ENCODE results near the gene TRERF1.

The TRERF1 gene

DNA sequence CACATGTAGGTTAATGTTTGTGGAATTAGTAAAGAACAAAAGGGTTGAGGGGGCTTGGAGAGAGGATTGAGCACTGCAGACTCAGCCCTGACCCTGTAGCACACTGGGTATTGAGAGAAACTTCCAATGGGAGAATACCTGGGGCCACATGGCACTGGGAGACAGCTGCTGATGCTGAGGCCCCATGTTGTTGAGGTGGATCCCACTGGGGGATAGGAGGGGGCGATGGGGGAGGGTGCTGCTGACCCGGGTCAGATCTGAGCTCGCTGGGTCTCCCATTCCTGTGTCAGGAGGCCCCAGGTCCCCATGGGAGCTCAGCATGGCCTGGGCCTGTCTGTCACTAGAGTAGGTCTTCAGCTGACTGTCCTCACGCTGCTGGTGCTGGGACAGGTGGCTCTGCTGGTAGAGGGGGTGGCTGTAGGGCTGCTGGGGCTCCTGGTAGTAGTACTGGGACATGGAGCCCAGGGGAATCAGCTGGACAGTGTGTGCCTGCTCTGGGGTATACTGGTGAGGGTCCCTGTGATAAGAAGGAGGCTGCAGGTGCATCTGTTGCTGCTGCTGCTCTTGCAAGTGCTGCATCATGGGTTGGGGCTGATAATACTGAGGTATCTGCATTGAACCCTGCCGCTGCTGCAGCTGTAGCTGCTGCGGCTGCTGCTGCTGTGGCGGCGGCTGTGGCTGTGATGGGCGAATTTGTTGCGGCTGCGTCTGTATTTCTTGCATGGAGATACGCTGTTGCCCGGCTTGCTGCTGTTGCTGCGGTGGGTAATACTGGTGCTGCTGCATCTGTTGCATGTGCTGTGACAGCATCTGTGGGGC is 183.5 kb downstream of the TRERF1 start:
- no peak for DNase-seq

DNA sequence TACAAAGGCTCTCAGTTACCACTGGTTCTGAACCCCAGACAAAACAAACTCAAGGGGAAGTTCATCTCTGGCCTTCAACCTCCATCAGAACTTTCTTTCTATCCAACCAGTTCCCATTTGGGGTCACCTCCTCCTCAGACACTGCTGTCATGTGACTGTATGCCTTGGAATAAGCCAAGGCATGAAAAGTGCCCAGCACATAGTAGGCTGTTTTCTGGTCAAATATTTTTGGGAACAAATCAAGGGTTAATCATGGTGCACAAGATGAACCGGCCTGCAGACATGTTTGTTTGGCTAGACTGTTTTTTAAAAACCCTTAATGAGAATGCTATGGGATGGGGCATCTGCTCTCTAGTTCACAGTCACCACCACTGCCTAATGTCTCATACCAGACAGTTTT is 185.2 kb downstream of the TRERF1 start:
- no peak for DNase-seq

DNA sequence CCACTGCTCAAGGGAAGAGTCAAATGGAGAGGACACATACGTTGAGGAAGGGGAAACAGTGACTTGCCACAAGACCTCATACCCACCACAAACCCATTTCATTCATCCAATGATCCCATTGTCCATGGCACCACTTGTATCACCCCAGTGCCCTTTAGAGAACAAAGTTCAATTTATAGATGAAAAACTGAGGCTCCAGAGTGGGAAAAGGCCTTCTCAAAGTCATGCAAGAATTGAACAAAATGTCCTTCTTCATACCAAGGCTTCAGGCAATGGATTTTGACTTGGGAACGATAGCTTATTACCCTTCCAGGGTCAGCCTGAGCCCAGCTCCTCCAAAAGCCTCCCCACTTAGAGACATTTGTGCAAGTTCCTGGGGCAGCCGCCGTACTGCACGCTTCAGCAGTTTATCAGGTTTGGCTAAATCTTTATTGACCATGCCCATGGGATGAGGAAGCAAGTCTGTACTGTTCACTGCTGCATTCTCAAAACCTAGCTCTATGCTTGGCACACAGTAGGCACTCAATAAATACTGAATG is 186.8 kb downstream of the TRERF1 start:
- no peak for DNase-seq

DNA sequence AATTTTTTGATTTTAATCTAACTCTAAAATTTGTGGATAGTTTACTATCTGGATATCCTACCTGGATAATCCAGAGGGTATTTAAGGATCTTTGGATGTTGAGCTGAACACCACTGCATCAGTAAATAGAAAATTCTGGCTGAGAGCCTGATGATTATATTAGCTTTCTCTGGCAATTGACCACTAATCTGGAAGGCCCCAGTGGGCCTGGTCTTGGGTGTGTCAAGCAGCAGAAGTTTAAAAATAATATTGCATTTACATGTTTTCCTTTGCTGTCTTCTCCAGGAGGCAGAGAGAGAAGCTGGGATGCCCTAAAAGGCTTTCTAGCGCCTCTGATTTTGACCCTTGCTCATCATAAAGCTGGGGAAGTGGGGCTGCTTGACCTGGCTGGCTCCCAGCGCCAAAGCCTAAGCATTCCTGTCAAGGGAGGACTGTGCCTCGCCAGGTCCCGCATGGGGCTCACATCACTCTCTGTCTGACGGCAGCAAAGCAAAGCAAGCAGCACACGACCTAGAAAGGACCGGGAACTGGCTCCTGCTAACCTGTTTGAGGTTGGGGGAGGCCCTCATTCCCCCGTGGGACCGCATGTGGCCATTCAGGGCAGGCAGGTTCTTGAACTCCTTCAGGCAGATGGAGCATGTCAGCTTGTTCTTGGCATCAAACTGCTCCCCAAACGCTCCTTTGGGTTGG is 187.4 kb downstream of the TRERF1 start:
- no peak for DNase-seq

DNA sequence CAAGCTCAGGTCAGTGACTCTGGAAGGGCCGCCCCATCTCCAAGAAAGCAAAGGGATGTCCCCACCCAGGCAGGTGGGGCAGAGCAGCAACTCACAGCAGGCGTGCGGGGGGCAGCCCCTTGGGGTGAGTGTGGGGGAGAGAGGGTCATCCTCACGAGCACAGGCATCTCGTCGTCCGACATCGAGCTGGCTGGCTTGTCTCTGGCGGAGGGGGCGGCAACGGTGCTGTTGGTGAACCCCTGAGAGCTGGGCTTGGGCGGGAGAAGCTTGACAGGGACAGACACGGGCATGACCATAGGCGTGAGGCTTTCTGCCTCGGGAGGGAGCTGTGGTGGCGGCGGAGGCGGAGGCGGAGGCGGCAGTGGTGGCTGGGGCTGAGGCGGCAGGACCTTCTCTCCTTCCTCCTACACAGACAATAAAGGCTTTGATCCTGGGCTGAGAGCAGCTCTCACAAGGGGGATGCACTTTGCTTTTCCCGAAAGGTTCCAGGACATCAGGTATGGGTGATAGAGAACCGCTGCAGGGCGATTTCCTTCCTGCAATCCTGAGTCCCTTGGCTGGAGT is 188.5 kb downstream of the TRERF1 start:
- DNase-seq = no peak

DNA sequence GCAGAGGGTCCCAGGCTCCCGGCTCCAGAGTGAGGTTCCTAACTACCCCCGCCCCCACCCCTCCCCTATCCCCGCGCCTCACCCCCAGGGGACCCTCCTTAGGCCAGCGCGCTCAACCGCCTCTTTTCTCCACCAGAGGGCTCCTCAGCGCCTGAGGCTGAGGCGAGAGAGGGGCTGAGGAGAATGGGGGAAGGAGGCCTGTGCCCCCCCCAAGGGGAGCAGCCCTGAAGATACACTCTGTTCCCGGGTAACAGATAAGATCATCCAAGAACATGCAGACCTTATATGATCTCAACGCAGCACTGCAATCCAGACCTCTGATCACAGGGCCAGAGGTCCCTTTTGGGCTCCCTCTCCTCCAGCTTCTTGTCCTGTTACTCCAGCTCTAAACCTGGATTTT is 190.8 kb downstream of the TRERF1 start:
- DNase-seq = peak; percentile 58

DNA sequence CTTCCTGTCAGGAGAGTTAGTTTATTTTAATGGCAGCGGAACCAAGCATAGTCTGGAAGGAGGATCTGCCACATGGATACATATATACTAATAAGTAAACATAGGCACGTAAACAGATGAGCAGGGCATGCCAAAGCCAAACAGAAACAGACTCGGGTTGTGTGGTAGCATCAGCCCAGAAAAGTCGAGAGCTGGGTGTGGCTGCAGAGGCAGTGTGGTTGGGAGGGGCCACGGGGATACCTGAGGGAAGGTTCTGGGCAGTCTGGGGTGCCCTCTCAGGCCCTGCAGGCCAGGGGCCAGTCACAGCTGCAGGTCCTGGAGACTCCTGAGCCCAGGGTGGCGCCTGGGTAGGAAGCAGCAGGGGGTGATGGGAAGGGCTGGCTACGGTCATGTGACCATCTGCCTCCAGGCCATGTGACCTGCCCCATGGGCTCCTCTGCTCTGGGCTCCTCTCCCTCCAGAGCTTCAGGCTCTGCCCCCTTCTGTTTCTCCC is 191.3 kb downstream of the TRERF1 start:
- no peak for DNase-seq

DNA sequence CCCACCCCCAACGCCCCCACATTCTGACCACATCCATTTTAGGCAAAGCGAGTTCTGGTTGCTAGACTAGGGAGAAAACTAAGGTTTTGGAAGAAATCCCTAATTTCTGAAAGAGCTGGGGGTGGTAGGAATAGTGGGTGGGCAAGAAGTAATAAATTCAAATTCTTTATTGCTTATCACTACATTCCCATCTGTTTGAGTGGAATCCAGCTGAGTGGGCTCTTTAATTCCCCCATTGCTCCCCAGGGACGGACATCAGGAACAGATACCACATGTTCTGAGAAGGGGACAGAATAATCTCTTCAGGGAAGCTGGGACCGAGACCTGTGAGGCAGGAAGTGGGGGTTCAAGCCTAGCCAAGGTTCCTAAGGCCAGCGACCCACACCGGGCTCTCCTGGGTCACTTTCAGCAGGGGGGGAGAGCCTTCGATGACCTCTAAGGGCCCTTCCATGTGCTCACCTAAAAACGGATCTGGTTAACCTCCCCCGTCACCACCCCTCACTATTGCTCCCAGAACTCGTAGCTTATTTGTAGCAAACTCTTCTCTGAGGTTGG is 191.8 kb downstream of the TRERF1 start:
- no peak for DNase-seq

DNA sequence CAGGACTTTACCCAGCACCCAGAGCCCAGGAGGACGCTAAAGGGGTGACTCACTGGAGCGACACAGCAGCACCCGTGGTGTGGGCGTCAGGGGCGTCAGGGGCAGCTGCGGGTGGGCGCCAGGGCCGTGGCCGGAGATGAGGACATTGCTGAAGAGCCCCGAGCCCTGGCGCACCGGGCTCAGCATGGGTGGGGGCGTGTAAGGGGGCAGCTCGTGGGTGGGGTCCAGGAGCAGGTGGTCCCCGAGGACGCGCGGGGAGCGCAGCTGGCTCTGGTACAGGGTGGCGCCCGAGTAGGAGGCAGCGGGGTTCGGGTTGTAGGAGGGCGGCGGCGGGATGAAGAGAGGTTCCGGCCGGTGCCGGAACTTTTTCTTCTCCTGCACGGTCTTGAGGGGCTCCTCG is 192.4 kb downstream of the TRERF1 start:
- DNase-seq = no peak

DNA sequence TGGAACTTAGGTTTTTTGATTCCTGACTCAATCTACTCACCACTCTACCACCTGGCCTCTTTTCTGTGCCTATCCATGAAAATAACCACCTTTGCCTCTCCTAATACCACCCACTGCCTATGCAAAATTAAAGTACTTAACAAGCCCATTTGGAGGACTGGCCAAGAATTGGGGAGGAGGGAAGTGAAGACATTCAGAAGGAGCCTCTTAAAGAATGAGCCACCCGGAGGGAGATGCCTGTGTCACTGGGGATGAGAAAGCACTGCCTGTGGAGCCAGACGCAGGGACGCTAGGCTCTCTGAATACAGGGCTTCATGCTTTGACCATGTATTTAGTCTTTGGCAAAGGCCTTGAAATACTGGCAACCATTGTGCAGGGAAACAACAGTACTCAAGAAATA is 194.1 kb downstream of the TRERF1 start:
- no peak for DNase-seq

DNA sequence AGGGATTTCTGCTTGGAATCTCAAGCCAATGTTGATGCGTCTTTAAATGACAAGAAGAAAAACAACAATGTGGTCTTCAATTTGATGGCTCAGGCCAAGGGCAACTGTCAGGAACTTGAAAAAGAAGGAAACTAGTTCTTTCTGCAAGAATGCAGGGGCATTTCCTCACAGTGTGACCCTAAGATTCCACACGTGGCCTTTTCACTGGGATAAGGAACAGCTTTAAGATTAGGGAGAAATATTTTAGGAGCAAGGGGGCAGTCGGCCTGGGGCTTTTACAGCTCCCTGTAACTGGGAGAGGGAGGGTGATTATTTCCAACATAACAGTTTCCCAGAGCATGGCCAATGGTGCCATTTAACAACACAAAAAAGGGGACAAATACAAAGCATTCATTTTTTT is 194.7 kb downstream of the TRERF1 start:
- DNase-seq = no peak

DNA sequence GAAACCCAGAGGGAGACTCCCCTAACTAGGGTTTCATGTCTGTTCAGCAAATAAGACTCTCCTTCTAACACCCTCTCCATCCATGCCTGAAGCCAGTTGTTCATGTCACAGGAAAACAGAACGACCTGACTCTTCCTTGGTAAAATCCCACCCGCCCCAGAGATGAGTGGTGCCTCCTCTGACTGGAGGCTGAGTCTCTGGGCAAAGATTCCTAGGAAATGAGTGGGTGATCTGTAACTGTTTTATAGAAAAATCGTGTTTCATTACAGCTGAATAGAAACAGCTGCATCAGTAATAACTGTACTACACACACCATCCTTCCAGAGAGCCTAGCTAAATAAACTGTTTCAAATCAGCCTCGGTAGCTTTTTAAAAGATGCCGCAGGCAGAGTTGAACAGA is 196.7 kb downstream of the TRERF1 start:
- no peak for DNase-seq

DNA sequence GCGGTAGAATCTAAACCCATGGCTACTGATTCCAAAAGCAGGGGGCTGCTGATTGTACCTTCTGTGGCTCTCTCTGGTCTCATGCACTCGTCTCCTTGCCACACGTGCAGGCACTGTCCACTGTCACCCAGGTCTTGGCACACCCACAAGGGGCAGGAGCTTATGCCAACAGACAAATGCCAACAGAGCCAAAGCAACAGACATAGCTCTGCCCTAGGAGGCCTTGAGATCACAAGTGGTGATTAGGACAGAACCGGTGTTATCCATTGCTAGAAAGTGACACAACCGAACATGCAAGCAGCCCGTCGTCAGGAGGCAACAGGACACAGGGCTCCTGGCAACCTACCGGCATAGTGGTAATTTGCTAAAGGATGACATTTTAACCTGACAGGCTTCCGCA is 197.2 kb downstream of the TRERF1 start:
- DNase-seq = no peak

DNA sequence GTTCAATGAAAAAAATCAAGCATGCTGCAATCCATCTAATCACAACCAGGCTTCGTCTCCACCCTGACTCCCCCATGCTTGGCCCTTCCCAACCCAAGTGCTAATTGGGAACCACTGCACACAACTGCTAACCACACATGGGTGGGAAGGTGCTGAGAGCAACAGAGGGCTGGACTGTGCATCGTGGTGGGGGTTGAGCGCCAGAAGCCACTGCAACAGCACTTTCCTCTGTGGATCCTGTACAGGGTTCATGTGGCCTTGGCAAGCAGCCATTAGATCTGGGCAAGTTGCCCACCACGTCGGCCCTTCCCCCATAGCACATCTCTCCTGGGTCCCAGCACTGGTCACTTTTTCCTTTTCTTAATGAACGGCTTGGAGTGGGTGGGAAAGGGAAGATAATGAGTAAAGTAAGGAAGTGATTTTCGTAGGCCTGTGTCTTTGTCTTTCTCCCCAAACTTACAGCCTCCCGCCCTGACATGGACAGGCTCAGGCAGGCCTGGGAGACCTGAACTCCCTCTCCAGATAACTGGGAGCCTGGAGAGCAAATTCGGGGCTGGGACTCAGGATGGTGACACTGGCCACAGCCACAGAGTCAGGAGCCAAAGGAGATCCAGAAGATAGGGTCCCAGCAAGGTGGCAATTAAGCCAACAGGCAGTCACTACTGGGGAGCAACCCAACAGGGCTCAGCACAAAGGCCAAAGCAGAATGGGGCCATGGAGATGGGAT is 199.7 kb downstream of the TRERF1 start:
- DNase-seq = no peak

DNA sequence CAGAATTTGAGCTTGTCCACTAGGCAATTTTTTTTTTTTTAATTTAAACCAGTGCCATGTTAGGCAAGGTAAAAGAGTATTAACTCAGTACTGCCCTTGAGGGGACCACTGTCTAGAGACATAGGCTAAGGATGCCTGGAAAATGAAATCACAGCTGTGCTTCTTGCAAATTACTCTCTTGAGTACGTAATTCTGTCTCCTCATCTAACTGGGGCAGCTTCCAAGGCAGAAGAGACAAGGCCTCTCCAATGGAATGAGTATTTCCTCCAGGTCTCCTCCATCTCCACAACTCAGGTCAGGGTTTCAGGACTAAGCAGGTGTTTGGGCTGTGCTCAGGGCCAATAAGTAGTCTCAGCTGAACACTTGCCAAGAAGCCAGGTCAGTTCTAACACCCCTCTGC is 200.2 kb downstream of the TRERF1 start:
- no peak for DNase-seq

DNA sequence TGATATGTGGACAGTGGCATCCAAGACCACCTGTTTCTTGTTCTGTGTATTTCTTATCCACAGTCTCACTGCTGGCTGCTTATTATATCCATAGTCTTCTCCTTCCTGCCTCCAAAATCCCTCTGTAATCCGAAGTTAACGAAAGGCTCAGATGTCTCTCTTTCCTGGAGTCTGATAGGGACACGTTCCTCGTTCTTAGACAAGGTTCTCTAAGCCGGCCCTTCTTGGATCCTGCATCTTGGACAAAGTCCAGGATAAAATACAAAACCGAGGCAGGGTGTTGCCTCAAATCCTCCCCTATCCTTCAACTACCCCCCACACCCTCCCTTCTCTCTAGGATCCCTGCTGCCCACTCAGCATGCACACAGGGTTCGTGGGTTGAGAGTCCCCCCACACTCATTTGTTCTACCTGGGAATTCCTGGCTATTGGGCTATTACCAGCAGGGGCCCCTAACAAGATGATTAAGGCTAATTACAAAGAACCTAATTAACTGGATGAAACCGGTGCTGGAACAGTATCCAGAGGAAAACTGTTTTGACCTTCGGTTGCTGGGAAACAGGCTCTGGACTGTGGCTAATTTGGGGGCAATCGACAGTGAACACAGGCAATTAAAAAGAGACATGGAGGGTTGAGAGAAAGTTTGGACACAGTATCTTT is 201.3 kb downstream of the TRERF1 start:
- DNase-seq = no peak

DNA sequence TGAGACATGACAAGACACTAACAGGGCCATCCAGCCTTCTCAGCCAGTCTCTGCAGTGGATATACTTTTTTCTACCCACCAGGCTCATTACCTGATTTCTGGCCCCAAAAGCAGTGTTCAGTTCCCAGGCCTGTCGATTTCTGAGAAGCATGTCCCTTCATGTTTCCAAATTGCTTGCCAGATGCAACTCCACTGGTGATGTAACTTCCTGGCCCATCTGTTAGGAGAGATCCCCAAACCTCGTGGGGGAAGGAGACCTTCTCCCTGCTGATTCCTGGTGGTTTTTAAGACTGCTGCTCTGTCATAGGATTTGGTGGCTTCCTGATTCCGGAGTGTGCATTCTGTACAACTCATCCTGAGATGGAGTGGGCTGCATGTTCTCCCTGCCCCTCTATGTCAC is 202.4 kb downstream of the TRERF1 start:
- DNase-seq = no peak

DNA sequence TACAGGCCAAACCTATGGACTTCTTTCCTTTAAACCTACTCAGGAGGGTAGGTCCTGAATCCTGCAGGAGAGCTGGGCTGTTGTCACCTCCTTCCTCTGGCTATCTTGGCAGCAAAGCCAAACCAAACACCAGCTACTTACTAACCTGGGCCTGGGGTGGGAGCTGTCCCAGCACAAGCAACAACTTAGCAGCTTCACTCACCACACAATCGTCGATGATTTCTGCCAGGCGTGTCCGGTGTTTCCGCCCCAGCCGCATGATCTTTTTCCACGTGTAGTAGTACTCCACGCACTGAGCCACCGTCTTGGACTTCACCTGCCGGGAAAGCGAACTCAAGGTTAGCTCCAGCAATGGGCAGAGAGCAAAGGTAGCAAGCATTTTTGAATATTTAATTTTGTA is 208.7 kb downstream of the TRERF1 start:
- DNase-seq = no peak

DNA sequence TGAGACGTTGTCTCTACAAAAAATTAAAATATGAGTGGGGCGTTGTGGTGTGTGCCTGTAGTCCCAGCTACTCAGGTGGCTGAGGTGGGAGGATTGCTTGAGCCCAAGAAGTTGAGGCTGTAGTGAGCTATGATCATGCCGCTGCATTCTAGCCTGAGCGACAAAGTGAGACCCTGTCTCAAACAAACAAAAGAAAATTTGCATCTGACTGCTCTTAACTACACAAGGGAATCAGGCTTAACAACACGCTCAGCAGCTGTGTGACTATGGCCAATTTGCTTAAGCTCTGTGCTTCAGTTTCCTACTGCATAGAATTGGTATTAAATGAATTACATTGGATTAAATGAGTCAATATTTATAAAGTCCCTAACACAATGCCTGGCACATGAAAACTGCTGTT is 209.8 kb downstream of the TRERF1 start:
- DNase-seq = no peak

DNA sequence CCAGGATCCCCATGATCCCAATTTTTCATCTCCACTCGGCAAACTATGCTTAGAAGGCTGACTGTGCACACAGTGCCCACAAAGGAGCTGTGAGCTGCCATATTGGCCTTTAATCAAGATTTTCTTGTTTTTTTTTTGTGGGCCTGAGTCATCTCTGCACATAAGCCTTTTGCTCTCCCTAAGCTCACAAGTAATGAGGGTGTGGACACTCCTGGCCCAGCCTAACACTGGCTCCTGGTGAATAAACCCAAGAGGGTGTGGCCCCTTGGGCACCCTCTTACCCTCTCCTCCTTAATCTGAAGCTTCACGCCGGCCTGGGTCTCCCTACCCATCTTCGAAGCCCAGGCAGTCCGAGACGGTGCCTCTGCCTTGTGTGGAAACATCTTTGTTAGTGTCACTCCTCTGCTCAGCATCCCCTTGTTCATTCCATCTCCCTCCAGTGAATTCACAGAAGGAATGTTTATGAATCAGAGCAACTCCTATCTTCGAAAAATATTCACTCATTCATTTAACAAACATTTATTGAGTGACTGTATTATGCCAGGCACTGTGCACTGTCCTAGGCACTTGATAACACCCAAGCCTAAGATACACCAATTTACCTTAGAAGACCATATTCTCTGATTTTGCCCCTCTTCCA is 211.9 kb downstream of the TRERF1 start:
- no peak for DNase-seq

DNA sequence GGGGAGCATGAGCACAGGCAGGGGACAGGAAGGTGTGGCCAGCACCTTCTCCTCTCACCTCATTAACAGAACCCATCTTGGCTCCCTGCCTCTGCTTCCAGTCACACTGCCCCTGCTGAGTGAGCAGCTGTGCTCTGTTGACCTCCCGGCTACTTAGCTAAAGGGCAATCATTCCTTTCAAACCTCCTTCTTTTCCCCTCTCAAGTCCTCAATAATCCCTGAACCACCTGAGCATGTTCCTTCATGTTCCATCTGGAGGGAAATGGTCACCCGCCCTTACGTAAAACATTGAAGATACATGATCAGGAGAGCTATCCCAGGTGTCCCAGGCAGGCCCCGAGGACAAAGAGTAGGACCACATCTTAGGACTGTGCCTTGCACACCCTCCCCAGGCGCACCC is 212.4 kb downstream of the TRERF1 start:
- DNase-seq = no peak

DNA sequence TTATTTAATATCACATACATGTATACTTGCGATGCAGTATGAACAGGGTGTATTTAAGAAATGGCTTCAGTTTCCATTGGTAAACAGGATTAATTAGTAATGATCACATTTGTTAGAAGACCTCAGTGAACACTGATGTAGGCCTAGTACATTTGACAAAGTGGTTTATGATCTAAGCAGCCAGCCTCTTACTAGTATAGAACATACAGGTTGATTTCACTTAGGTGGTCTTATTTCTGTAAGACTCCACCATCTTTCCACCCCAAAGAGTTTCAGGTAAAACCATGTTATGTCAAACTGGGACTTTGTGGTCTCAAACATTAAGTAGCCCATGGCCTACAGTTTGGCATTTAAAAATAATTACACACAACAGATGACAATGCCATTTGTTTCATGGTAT is 213.9 kb downstream of the TRERF1 start:
- no peak for DNase-seq

Measured in stimulated activated CD4-positive, alpha-beta T cell treated with anti-CD3 and anti-CD28 coated beads, Interleukin-4, amount 100 ng/mL, for 1 hour (primary cell).